Small intestine (tissue), 7 donors: ENCODE results near the gene MCL1. TPM values are rescaled to one million over a fixed set of nuclear protein-coding genes. Genes with fewer than 3 reads are reported as not detected.

ENCODE experiments used
- DNase-seq, 2 donors: peaks; one replicate each; pipeline versions ENCODE4 v3.0.0 to v3.0.0-alpha.2; 2013
- FAIRE-seq: peaks from 2 replicates; lab custom pipeline; 2012; peaks lifted over from hg19 to GRCh38; lab: Jason Lieb, UNC
- H3K27ac ChIP-seq, 3 donors: one replicate each; pipeline ENCODE4 v1.5.1; 2013; ENCODE audit warnings: low read length in 2 of 3, mild to moderate bottlenecking in 2 of 3, control low read depth in 1 of 3, inconsistent platforms in 1 of 3, low read depth in 1 of 3, moderate library complexity in 1 of 3
- H3K27me3 ChIP-seq, 3 donors: one replicate each; pipeline ENCODE4 v1.6.1; 2013; ENCODE audit warnings: low read length in 3 of 3, inconsistent platforms in 1 of 3; ENCODE audit not compliant: control insufficient read depth in 3 of 3, insufficient read depth in 3 of 3
- H3K36me3 ChIP-seq, 3 donors: one replicate each; pipeline ENCODE4 v1.6.1; 2013; ENCODE audit warnings: low read length in 3 of 3, inconsistent platforms in 1 of 3, low read depth in 1 of 3, mild to moderate bottlenecking in 1 of 3, moderate library complexity in 1 of 3; ENCODE audit not compliant: control insufficient read depth in 3 of 3, insufficient read depth in 2 of 3
- H3K4me1 ChIP-seq, 3 donors: one replicate each; pipeline ENCODE4 v1.6.1; 2013; ENCODE audit warnings: low read length in 2 of 3, inconsistent platforms in 1 of 3, low read depth in 1 of 3, mild to moderate bottlenecking in 1 of 3, moderate library complexity in 1 of 3; ENCODE audit not compliant: control insufficient read depth in 3 of 3, insufficient read depth in 2 of 3
- H3K4me3 ChIP-seq, 3 donors: one replicate each; pipeline ENCODE4 v1.5.1; 2013; ENCODE audit warnings: low read length in 3 of 3, control low read depth in 1 of 3, inconsistent platforms in 1 of 3, low read depth in 1 of 3, mild to moderate bottlenecking in 1 of 3, moderate library complexity in 1 of 3
- H3K9me3 ChIP-seq, 2 donors: one replicate each; pipeline ENCODE4 v1.6.1; 2013; ENCODE audit warnings: low read depth in 1 of 2, low read length in 1 of 2; ENCODE audit not compliant: control insufficient read depth in 2 of 2, insufficient read depth in 1 of 2
- WGBS, 3 donors: extraction: QIAGEN DNeasy Blood & Tissue Kit; methylation state at CpG; one replicate each; pipeline ENCODE4 v1.1.7; 2013; 5-methylcytosine and 5-hydroxymethylcytosine counted together
- polyA plus RNA-seq, 4 donors: library from polyadenylated mRNA; stranded (reverse) in 3 of 4; unstranded in 1 of 4; fragments of 200-250 nt in 3 of 4; fragments of 120-200 nt in 1 of 4; gene quantifications; one replicate each; pipeline versions ENCODE4 v1.2.1 to v1.2.3, GENCODE V29; 2013
- donor health status: healthy with polysubstance abuse.
- donor health status: control.
- donor health status: control.
- donor health status: Bipolar disorder and iron deficiency.
- donor health status: healthy.

The MCL1 gene
- polyA plus RNA-seq, 4 donors: 87.0 to 189 (median 105) TPM

- peaks cover 0 to 4% (median 0%) of the 10 kb centered on the region in 3 donors for H3K4me1 ChIP-seq
- H3K27ac ChIP-seq: peak overlapping the region in 2 of 3 donors; percentile 30 to 74
- no peak for FAIRE-seq
Observed at GRCh38 chr1:150621497-150622302, 42.3 kb upstream of the MCL1 start.

GRCh38 chr1:150620919-150621318, 41.5 kb upstream of the MCL1 start:
- DNase-seq: no peak
- Histone ChIP-seq H3K36me3 (peaks cover 7 to 46% (median 18%) of the 10 kb centered on the region in 3 donors), H3K4me3 (no peak overlapping the region), H3K4me1 (peaks cover 0 to 4% (median 0%) of the 10 kb centered on the region in 3 donors), H3K9me3 (no peaks in the 10 kb centered on the region), H3K27me3 (no peaks in the 10 kb centered on the region), H3K27ac (peak overlapping the region in 1 of 3 donors; percentile 74)
- WGBS, 3 donors: 95 to 100% (median 96%) methylated on average over 2 of the region's 2 CpGs
- FAIRE-seq: no peak

More at GRCh38 chr1:150621497-150622302, 42.3 kb upstream of the MCL1 start:
- 47 to 66% (median 48%) methylated on average over 8 of the region's 8 CpGs for WGBS, 3 donors
- H3K27me3 ChIP-seq: no peaks in the 10 kb centered on the region
- peak; percentile 66 to 69 for DNase-seq
- H3K9me3 ChIP-seq: no peaks in the 10 kb centered on the region
- H3K36me3 ChIP-seq: peaks cover 7 to 51% (median 22%) of the 10 kb centered on the region in 3 donors
- H3K4me3 ChIP-seq: no peak overlapping the region

GRCh38 chr1:150619576-150620509, 40.4 kb upstream of the MCL1 start:
- DNase-seq (peak in 1 of 2 donors; percentile 55), FAIRE-seq (no peak)
- peaks cover 0 to 11% (median 6%) of the 10 kb centered on the region in 3 donors for H3K4me1 ChIP-seq
- H3K27ac ChIP-seq: peak overlapping the region in 1 of 3 donors; percentile 36
- H3K9me3 ChIP-seq: no peaks in the 10 kb centered on the region
- H3K36me3 ChIP-seq: peaks cover 7 to 51% (median 11%) of the 10 kb centered on the region in 3 donors
- WGBS, 3 donors: 33 to 38% (median 38%) methylated on average over 4 of the region's 4 CpGs
- H3K4me3 ChIP-seq: no peak overlapping the region
- no peaks in the 10 kb centered on the region for H3K27me3 ChIP-seq

- H3K4me1 ChIP-seq: peaks cover 8 to 25% (median 20%) of the 10 kb centered on the region in 3 donors
- no peaks in the 10 kb centered on the region for H3K9me3 ChIP-seq
- 84 to 85% (median 85%) methylated on average over 12 of the region's 12 CpGs for WGBS, 3 donors
- H3K36me3 ChIP-seq: peaks cover 0 to 44% (median 3%) of the 10 kb centered on the region in 3 donors
- DNase-seq (peak in 1 of 2 donors; percentile 38), FAIRE-seq (no peak)
- peak overlapping the region in 2 of 3 donors; percentile 74 to 78 for H3K27ac ChIP-seq
- H3K4me3 ChIP-seq: no peak overlapping the region
- H3K27me3 ChIP-seq: no peaks in the 10 kb centered on the region
Observed at GRCh38 chr1:150615346-150616201, 36.2 kb upstream of the MCL1 start.

GRCh38 chr1:150613061-150613920, 33.9 kb upstream of the MCL1 start:
- peak; percentile 85 to 94 for DNase-seq
- no peak overlapping the region for H3K4me3 ChIP-seq

GRCh38 chr1:150612014-150612345, 32.6 kb upstream of the MCL1 start:
- DNase-seq (no peak), FAIRE-seq (no peak)
- 86 to 95% (median 95%) methylated on average over 3 of the region's 3 CpGs for WGBS, 3 donors
- no peak overlapping the region for H3K4me3 ChIP-seq
- H3K27ac ChIP-seq: peak overlapping the region; percentile 66 to 94 (median 75)
- peaks cover 0 to 41% (median 0%) of the 10 kb centered on the region in 3 donors for H3K36me3 ChIP-seq
- H3K27me3 ChIP-seq: no peaks in the 10 kb centered on the region
- no peaks in the 10 kb centered on the region for H3K9me3 ChIP-seq
- H3K4me1 ChIP-seq: peaks cover 8 to 25% (median 18%) of the 10 kb centered on the region in 3 donors

More at GRCh38 chr1:150613061-150613920, 33.9 kb upstream of the MCL1 start:
- peak overlapping the region; percentile 75 to 96 (median 82) for H3K27ac ChIP-seq
- FAIRE-seq: no peak
- WGBS, 3 donors: 38 to 44% (median 38%) methylated on average over 12 of the region's 12 CpGs
- H3K36me3 ChIP-seq: peaks cover 0 to 44% (median 0%) of the 10 kb centered on the region in 3 donors
- H3K27me3 ChIP-seq: no peaks in the 10 kb centered on the region
- H3K4me1 ChIP-seq: peaks cover 8 to 25% (median 18%) of the 10 kb centered on the region in 3 donors
- no peaks in the 10 kb centered on the region for H3K9me3 ChIP-seq

GRCh38 chr1:150610576-150610975, 31.2 kb upstream of the MCL1 start:
- Histone ChIP-seq H3K36me3 (peaks cover 0 to 38% (median 0%) of the 10 kb centered on the region in 3 donors), H3K27me3 (no peaks in the 10 kb centered on the region), H3K9me3 (no peaks in the 10 kb centered on the region), H3K4me3 (no peak overlapping the region), H3K27ac (peak overlapping the region in 1 of 3 donors; percentile 94), H3K4me1 (peaks cover 6 to 25% (median 19%) of the 10 kb centered on the region in 3 donors)
- DNase-seq (no peak), FAIRE-seq (no peak)
- 91 to 97% (median 96%) methylated on average over 4 of the region's 4 CpGs for WGBS, 3 donors
